GM19239 (cell line): Measurements from ENCODE around the gene ZSCAN22.
"Not testable (repeated sequence)": the region's sequence is repeated elsewhere in the genome, so short reads cannot be mapped to it uniquely, and the experiment has no call there.

ENCODE experiments used
- DNase-seq: peaks from one replicate; pipeline ENCODE4 v3.0.0; 2011; ENCODE audit warnings: low spot score; ENCODE audit not compliant: insufficient read length
- FAIRE-seq: peaks from 2 replicates; lab custom pipeline; 2011; peaks lifted over from hg19 to GRCh38; lab: Jason Lieb, UNC

ZSCAN22 gene

DNA sequence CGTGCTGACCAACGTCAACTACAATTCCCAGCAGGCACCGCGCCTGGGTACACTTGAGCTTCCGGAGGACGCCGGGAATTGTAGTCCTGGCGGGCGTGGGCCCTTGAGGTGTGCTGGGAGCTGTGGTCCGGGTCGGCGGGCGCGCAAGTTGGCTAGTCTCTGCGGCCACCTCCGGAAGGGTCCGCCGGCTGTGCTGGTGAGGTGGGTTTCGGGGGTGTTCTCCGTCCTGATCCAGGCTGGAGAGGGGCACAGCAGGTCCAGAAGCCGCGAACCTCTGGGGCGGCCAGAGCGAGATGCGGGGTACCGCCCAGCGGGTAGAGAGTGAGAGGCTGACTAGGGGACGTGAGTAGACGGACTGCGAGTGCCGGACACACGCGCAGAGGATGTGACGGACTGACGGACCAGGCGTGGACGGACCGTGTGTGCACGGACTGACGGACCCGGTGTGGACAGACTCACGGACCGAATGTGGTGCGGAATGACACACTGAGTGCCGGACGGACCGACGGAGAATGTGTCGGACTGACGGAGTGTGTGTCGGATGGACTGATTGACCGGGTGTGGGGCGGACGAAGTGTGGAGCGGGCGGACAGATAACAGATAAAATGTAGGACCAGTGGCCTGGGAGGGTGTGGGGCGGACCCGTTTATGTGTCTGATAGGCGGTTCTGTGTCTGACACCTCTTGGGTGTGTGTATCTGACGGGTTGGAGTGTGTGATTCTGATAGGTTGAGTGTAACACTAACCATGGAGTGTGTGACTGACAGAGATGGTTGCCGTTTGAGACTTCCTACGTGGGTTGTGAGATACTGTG lies at the start of gene ZSCAN22:
TSS of gene ZSCAN22 (plus strand) at position 81 of the 813 bp plus-strand sequence. CDS start 7,809 bp downstream, outside the sequence.
- peak; percentile 94 for FAIRE-seq
- DNase-seq, result peak; percentile 94

DNA sequence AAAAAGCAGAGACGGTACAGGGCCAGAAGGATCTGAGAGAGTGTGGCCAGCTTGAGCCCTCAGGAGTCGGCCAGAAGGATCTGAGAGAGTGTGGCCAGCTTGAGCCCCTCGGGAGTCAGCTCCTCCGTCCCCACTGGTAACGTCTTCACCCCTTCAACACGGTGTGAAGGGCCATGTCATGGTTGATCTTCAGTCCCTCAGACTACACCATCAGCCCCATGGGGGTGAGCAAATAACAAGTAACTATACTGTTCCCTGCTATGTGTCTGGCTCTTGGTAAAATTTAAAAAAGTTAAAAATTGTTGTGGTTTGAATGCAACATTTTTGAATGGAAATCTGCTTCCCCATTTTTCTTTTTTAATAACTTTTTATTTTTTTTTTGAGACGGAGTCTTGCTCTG lies 49.6 kb upstream of the ZSCAN22 start:
- FAIRE-seq (no peak), DNase-seq (no peak)

DNA sequence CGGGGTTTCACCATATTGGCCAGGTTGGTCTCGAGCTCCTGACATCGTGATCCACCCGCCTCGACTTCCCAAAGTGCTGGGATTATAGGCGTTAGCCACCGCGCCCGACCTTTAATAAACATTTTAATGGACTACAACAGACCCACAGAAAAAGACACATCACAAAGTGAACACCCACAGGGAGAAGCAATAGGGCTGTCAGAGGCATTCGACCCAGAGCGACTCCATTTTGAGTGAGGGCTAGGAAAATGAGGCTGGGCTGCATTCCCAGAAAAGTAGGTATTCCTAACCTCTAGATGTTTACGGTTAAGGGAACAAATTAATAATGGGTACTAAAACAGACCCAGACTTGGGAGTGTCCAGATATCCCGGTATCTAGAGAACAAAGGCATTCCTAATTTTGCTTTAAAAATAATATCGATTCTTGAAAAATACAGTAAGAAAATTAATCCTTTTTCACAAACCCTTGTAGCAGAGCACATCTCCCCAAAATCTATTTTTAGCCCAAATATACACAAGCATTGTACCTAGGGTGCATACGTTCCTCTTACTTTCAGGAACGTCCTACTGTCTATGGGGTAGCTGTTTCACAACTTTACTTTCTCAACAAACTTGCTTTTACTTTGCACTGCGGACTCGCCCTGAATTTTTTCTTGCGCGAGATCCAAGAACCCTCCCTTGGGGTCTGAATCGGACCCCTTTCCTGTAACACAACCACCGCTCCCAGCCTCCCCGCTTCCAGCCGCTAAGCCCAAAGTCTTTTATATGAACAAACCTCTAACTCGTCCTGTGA lies 48.9 kb upstream of the ZSCAN22 start:
- FAIRE-seq, result no peak
- DNase-seq, result no peak

DNA sequence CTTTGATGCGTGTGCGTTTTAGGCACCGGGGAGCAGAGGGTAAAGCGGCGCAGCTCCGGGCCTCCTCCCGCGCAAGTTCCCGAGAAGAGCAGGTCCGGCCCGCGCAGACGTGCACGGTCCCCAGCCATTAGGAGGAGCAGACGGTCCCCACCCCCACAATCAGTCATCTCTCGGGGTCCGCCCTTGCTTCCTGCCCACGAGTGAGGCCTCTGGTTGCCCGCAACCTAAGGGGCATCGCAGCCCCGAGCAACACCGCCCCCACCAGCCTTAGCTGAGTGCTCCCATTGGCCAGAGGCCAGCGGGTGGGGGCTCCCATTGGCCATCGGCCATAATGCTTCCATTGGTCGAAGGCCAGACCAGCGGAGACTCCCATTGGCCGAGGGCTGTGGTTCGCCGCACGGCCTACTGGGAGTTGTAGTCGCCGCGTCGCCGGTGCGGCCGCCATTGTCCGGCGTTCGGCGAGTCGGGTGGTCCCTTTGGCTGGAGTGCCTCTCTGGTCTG lies 48.2 kb upstream of the ZSCAN22 start, which contains the start of gene ZNF8:
TSS of gene ZNF8 (plus strand) at position 415 of the 501 bp plus-strand sequence. CDS start 127 bp downstream, outside the sequence.
- peak; percentile 89 for FAIRE-seq

DNA sequence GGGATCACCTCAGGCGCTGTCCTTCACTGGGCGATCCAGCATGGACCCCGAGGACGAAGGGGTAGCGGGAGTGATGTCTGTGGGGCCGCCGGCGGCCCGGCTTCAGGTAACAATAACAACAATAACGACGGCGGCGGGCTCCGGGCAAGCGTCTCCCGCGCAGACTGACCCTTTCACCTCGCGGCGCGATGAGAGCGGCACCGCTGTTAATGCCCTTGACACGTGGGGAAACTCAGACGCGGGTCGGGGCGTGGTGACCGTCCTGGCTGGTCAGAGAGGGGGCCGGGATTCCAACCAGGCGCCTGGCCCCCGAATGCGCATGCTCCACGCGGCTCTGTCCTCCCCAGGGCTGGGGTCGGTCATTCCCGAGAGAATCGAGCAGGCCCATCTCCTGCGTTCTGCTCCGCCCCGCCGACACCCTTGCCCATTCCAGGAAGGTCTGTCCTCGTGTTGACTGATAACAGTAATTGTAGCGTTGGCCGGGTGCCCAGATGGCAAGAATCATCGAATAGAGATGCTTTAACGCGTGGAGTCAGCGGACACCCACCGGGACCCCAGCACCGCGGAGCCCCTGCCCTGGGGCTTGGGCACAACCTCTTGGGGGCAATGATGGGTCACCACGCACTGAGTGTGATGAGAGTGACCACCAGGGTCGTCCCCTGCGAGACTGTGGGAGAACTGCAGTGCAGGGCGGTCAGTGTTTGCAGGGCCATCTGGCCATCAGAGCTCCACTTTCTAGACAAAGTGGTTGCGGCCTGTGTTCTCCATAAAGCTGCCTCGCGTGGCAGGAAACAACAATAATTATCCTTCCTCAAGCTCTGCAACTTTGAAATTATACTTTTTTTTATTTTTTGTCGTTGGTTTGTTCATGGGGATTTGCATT lies 47.5 kb upstream of the ZSCAN22 start:
- FAIRE-seq, result peak; percentile 18
- DNase-seq, result peak; percentile 24

More for the DNA sequence above, 48.2 kb upstream of the ZSCAN22 start, which contains the start of gene ZNF8:
- DNase-seq, result peak; percentile 100

DNA sequence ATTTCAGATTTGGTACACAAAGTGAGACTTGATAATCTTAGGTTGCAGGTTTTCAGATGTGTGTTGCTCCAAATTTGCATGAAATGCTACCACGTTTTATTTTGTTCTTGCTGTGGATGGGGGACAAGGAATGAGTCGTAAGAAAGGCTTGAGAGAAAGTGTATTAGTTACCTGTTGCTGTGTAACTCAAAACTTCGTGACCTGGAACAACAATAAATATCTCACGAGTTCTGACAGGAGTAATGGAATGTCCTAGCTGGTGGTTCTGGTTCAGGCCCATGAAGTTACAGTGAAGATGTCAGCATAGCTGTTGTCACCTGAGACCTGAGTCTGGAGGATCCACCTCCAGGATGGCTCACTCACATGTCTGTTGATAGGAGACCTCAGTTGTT lies 46.9 kb upstream of the ZSCAN22 start:
- no peak for FAIRE-seq

DNA sequence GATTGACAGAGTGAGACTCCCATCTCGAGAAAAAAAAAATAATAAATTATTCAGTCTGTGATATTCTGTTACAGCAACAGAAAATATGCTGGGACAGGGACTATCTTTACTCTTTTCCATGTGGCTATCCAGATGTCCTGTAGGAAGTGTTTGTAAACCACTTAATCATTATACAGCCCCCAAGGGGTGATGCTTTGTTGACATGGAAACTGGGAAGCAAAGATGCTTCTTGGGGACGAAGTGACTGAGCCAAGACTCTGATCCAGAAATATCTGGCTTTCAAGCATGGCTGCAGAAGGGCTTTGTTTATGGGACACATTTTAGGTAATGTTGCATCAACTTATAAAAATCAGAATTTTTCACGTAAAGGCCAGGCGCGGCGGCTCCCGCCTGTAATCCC lies 42.6 kb upstream of the ZSCAN22 start:
- no peak for DNase-seq
- no peak for FAIRE-seq

More for the DNA sequence above, 46.9 kb upstream of the ZSCAN22 start:
- DNase-seq, result no peak

DNA sequence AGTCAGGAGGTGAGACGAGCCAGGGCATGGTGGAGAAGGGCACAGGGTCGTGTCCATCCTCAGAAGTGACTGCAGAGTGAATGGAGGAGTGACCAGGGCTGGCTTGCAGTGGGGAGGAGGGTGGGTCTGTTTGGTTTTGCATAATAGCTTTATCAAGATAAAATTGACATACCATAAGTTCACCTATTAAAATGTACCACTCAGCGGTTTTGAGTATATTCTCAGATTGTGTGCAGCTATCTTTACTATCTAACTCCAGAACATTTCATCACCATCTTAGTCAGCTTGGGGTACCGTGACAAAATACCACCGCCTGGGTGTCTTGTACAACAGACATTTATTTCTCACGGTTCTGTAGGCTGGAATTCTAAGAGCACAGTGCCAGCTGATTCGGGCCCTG lies 34.9 kb upstream of the ZSCAN22 start:
- FAIRE-seq (no peak), DNase-seq (no peak)

DNA sequence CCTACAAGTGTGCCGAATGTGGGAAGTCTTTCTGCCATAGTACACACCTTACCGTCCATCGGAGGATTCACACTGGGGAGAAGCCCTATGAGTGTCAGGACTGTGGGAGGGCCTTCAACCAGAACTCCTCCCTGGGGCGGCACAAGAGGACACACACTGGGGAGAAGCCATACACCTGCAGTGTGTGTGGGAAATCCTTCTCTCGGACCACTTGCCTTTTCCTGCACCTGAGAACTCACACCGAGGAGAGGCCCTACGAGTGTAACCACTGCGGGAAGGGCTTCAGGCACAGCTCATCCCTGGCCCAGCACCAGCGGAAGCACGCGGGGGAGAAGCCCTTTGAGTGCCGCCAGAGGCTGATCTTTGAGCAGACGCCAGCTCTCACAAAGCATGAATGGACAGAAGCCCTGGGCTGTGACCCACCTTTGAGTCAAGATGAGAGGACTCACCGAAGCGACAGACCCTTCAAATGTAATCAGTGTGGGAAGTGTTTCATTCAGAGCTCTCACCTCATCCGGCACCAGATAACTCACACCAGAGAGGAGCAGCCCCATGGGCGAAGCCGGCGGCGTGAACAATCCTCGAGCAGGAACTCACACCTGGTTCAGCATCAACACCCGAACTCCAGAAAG lies 31.9 kb upstream of the ZSCAN22 start:
- DNase-seq, result no peak
- no peak for FAIRE-seq

DNA sequence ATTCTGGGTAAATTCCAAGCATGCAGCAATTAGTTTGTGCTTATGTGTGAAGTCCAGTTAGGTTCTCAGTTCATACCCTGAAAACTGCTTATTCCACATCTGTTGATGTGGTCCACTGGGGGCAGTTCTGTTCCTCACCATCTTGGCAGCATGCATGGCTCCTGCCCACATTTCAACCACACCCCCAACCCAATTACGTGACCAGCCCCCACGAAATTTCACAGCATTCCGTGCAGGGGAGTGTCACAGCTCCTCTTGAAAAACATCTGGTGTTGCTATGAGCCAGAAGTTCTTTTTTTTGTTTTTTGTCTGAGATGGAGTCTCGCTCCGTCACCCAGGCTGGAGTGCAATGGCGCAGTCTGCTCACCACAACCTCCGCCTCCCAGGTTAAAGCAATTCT lies 30.7 kb upstream of the ZSCAN22 start:
- DNase-seq, result no peak
- FAIRE-seq, result no peak

DNA sequence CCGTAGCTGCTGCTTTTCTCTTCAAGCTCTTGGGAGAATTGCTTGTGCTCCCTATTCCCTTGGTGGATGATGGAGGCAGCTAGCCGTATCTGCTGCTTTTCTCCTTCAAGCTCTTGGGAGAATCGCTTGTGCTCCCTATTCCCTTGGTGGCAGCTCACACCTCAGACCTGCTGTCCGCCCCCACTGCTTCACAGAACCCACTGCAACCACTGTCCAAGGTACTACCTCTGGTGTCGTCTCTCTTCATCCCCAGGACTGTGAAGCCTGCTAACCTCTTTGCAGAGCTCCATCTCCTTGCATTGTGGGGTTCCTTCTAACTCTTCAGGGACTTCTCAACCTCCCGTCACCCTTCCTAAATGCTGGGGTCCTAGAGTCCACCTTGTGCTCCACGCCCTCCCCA lies 26.2 kb upstream of the ZSCAN22 start:
- no peak for DNase-seq
- no peak for FAIRE-seq

DNA sequence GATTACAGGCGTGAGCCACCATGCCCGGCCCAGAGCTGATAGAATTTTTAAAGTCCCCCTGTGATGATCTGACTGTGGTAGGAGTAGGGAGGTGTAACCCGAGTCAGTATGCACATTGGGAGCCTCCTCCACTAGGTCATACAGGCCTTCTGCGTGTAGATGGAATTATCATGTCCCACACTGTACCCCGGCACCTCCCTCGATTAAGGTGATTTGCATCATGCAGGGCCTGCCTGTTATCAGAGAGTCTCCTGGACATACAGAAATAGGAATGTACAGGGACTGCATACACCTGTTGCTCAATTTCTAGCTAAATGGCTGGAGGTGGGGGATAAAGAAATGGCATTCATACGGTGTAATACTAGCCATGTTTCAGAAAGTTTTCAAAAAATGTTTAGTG lies 22.5 kb upstream of the ZSCAN22 start:
- DNase-seq, result no peak
- FAIRE-seq, result no peak

DNA sequence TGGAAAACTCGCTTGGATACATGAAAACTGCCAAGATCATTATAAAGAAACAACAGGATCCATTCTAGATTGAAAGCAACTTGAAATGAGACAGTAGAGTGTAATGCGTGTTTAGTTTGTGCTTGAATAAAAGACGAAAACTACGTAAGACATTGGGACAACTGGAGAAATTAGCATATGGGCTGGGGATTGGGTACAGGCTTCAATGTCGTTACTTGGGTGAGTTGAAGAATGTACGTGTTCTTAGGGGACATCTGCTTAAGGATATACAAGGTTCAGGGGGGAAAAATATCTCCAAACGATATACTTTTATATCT lies 22.1 kb upstream of the ZSCAN22 start:
- DNase-seq (no peak), FAIRE-seq (no peak)

DNA sequence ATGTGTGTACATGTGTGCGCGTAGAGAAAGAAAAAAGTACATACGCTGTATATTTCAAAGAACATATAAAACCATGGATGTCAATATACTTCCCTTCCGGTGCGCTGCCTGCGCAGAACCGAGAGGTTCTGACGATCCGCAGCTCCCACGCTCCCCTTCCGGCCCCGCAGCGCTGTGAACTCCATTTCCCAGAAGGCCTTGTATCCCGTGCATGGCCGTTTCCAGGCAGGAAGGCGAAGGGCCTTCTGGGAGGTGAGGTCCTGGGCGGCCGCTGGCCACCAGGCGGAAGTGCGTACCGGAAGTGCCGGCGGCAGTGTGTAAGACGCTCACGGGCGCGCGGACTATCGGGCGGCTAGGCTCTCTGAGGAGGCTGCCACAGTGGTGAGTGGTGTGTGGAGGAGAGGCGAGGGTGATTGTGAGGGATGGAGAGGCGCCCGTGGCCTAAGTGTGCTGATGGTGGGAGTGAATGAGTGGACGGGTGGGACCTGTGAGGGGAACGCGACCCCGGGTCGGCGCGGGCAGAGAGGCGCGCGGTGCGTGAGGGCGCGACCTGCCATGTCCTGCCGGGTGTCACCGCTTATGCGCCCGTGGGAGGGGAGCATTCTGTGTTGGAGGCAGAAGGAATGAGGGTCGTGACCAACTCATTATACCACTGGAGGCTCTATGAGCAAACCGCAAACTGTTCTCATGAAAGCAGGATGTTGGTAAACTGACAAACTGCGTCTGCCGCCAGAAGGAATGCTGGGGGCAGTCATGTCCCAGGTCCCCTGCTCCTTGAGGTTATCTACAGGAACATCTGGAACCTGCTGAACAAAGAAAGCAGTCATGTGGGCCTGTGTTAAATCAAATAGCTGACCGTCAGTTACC lies 21.5 kb upstream of the ZSCAN22 start, which contains the start of gene ERVK3-1:
TSS of gene ERVK3-1 (plus strand) at position 313 of the 867 bp plus-strand sequence. CDS start 6,792 bp downstream, outside the sequence.
- DNase-seq (peak; percentile 96), FAIRE-seq (peak; percentile 98)

DNA sequence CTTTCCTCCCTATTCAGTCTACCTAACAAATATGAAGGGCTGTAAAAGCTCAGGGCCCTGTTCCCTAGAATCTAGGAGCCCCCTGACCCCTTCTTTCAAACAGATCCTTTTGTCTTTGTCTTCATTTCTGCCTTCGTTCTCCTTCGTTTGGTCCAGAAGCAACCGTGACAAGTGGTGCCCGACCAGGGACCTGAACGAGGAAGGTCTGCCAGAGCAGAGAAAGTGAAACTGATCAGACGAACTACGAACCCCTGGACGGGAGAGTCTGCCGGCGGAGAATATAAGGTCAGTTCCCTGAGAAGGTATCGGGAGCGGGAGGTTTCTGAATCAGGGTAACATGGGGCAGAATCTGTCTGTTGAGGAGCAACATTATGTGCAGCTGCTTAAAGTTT lies 20.9 kb upstream of the ZSCAN22 start:
- FAIRE-seq, result no peak
- peak; percentile 16 for DNase-seq

DNA sequence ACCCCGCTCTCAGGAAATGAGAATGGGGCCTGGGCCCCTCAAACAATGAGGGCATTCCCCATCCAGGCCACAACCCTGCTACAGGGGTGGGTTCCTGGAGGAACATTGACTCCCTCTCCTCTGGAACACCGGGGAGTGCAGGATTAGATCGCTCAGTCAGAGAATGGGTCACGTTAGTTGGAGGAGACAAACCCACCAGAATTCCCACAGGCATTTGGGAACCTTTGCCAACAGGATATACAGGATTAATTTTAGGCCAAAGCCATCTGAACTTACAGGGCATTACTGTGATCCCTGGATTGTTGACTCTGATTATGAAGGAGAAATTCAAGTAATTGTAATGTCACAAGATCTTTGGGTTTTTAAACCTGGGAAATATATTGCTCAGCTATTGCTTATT lies 19.1 kb upstream of the ZSCAN22 start:
- DNase-seq, result no peak
- no peak for FAIRE-seq

DNA sequence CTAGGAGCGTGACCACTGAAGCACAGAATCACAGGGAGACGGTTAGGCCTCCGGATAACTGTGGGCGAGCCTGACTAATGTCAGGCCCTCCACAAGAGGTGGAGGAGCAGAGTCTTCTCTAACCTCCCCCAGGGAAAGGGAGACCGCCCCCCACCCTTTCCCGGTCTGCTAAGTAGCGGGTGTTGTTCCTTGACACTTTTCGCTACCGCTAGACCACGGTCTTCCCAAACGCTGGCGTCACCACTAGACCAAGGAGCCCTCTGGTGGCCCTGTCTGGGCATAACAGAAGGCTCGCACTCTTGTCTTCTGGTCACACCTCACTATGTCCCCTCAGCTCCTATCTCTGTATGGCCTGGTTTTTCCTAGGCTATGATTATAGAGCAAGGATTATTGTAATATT lies 16.1 kb upstream of the ZSCAN22 start:
- FAIRE-seq, DNase-seq: not testable (repeated sequence)

DNA sequence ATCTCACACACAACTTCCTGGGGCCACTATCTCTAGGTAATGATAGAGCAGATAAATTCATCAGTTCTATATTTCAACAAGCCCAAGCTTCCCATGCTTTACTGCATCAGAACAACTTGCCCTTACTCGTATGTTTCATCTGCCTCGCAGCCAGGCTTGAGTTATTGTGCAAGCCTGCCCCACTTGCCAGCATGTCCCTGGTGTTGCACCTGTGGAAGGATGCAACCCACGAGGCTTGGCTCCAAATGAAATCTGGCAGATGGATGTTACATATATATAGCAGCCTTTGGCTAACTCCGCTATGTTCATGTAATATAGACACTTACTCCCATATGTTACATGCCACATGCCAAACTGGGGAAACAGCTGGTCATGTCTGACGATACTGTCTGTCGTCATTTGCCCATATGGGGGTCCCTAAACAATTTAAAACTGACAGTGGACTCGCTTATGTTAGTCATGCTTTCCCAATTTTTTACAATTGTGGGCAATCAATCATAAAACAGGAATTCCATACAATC lies 15.4 kb upstream of the ZSCAN22 start:
- DNase-seq (no peak), FAIRE-seq (no peak)
